ENCODE results near the gene RYK. TPM values are rescaled to one million over a fixed set of nuclear protein-coding genes. Genes with fewer than 3 reads are reported as not detected.
"Not testable (repeated sequence)": the region's sequence is repeated elsewhere in the genome, so short reads cannot be mapped to it uniquely, and the experiment has no call there.

Gene RYK
- total RNA-seq, 2 donors from 2014 or later: 36.1 to 43.2 TPM

DNA sequence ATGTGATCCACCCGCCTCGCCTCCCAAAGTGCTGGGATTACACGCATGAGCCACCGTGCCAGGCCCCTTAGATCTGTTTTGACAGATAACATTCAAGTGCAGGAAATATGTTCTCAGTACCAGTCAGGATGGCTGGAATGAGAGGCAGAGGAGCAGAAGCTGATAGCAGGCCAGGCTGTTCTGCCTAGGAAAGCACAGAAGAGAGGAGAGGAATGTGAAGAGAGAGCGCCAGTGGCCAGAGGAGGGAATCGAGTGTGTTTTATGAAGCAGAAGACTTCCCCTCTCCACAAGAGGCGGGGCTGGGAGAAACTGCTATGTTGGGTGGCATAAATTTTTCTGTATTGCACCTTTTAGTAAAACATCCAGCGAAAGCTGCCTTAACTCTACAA is 32.0 kb upstream of the RYK start:
- no peaks in the 10 kb centered on the region for H3K9me3 ChIP-seq
- DNase-seq (no peak), ATAC-seq (no peak)
- H3K27me3 ChIP-seq: no peaks in the 10 kb centered on the region
- H3K4me3 ChIP-seq: no peak overlapping the region
- H3K4me1 ChIP-seq: peaks cover 3% of the 10 kb centered on the region
- no peak overlapping the region for H3K27ac ChIP-seq
- intact Hi-C loops (cut with DNase I): no loop called here
- TF ChIP-seq CTCF (IDR thresholded peaks at IDR 0.05) (no peak), POLR2A (IDR thresholded peaks at IDR 0.05) (no peak)
- 91 to 95% methylated on average over 8 of the region's 8 CpGs for WGBS, 2 donors
- H3K36me3 ChIP-seq (replicated peaks in 1 of 2; ENCODE audit: insufficient read depth in 1 of 2, low read depth in 2 of 2): no peaks in the 10 kb centered on the region

GRCh38 chr3:134281912-134282658 is 31.4 kb upstream of the RYK start:
- no peak for TF ChIP-seq POLR2A (IDR thresholded peaks at IDR 0.05)
- no peak for TF ChIP-seq CTCF (IDR thresholded peaks at IDR 0.05)
- Histone ChIP-seq H3K27me3 (no peaks in the 10 kb centered on the region), H3K4me1 (peaks cover 3% of the 10 kb centered on the region), H3K36me3 (replicated peaks in 1 of 2; ENCODE audit: insufficient read depth in 1 of 2, low read depth in 2 of 2) (no peaks in the 10 kb centered on the region), H3K27ac (no peak overlapping the region), H3K9me3 (no peaks in the 10 kb centered on the region), H3K4me3 (no peak overlapping the region)
- WGBS, 2 donors: 74 to 89% methylated on average over 2 of the region's 2 CpGs
- DNase-seq (no peak), ATAC-seq (no peak)
- intact Hi-C loops (cut with DNase I): no loop called here

DNA sequence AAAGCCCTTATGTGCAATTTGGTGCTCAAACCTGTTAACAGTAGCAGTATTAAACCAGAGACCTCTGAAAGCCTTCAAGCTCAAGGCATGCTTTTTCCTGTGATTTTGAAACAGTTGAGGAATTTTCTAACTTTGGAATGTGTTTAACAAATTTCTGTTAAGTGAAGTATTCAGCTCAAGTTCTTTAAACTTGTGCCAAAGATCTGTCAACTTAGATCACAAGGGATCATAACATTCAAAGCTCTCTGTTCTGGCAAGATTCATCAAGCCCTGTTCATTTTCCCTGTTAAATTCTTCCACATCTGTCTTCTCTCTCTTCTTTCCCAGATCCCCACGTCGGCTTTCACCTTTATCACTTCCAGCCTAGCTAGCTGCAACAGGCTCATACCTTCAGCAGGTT is 28.8 kb upstream of the RYK start:
- intact Hi-C loops (cut with DNase I): no loop called here
- ATAC-seq: no peak

GRCh38 chr3:134277066-134277660 is 26.5 kb upstream of the RYK start:
- WGBS, 2 donors: 48 to 55% methylated on average over 3 of the region's 3 CpGs
- DNase-seq: no peak
- no peaks in the 10 kb centered on the region for H3K36me3 ChIP-seq (replicated peaks in 1 of 2; ENCODE audit: insufficient read depth in 1 of 2, low read depth in 2 of 2)
- TF ChIP-seq CTCF (IDR thresholded peaks at IDR 0.05) (no peak), POLR2A (IDR thresholded peaks at IDR 0.05) (no peak)
- intact Hi-C loops (cut with DNase I): no loop called here
- no peaks in the 10 kb centered on the region for H3K27me3 ChIP-seq
- no peak overlapping the region for H3K4me3 ChIP-seq
- ATAC-seq: no peak
- H3K4me1 ChIP-seq: peaks cover 3% of the 10 kb centered on the region
- no peak overlapping the region for H3K27ac ChIP-seq
- no peaks in the 10 kb centered on the region for H3K9me3 ChIP-seq

More for the DNA sequence above, 28.8 kb upstream of the RYK start:
- DNase-seq: no peak
- Histone ChIP-seq H3K36me3 (replicated peaks in 1 of 2; ENCODE audit: insufficient read depth in 1 of 2, low read depth in 2 of 2) (no peaks in the 10 kb centered on the region), H3K9me3 (no peaks in the 10 kb centered on the region), H3K4me1 (peaks cover 3% of the 10 kb centered on the region), H3K27me3 (no peaks in the 10 kb centered on the region), H3K4me3 (no peak overlapping the region), H3K27ac (no peak overlapping the region)
- WGBS, 2 donors: 10 to 27% methylated on average over 2 of the region's 2 CpGs
- no peak for TF ChIP-seq CTCF (IDR thresholded peaks at IDR 0.05)

GRCh38 chr3:134276086-134276485 is 25.4 kb upstream of the RYK start:
- Histone ChIP-seq H3K27me3 (no peaks in the 10 kb centered on the region), H3K9me3 (no peaks in the 10 kb centered on the region), H3K4me3 (no peak overlapping the region), H3K36me3 (replicated peaks in 1 of 2; ENCODE audit: insufficient read depth in 1 of 2, low read depth in 2 of 2) (no peaks in the 10 kb centered on the region), H3K4me1 (peaks cover 3% of the 10 kb centered on the region), H3K27ac (no peak overlapping the region)
- intact Hi-C loops (cut with DNase I): no loop called here
- DNase-seq: no peak
- no peak for ATAC-seq
- WGBS, 2 donors: 51 to 52% methylated on average over 3 of the region's 3 CpGs
- TF ChIP-seq POLR2A (IDR thresholded peaks at IDR 0.05): no peak
- TF ChIP-seq CTCF (IDR thresholded peaks at IDR 0.05): no peak

GRCh38 chr3:134275110-134275509 is 24.5 kb upstream of the RYK start:
- not testable (repeated sequence) for H3K27me3 ChIP-seq

More at GRCh38 chr3:134275110-134275509, 24.5 kb upstream of the RYK start:
- H3K4me1 ChIP-seq; DNase-seq; intact Hi-C loops (cut with DNase I); H3K9me3 ChIP-seq; H3K36me3 ChIP-seq (replicated peaks in 1 of 2; ENCODE audit: insufficient read depth in 1 of 2, low read depth in 2 of 2); H3K4me3 ChIP-seq; ATAC-seq; H3K27ac ChIP-seq: not testable (repeated sequence)
